Fibroblast of the aortic adventitia (primary cell): ENCODE measurements around the gene OGFOD3. TPM values are rescaled to one million over a fixed set of nuclear protein-coding genes. Genes with fewer than 3 reads are reported as not detected.
"Not testable (repeated sequence)": the region's sequence is repeated elsewhere in the genome, so short reads cannot be mapped to it uniquely, and the experiment has no call there.

ENCODE experiments used
- DNase-seq: peaks from one replicate; pipeline ENCODE4 v3.0.0-alpha.2; 2010; ENCODE audit warnings: low read depth
- H3K4me3 ChIP-seq: 2 replicates; pipeline ENCODE4 v1.5.1; 2011; ENCODE audit warnings: low read depth, mild to moderate bottlenecking, control low read depth, low read length, moderate library complexity
- CTCF ChIP-seq: IDR thresholded peaks from 2 replicates; pipeline ENCODE4 v1.5.1; 2011; ENCODE audit warnings: mild to moderate bottlenecking, low read length, control low read depth, inconsistent platforms; ENCODE audit not compliant: insufficient read depth
- total RNA-seq: library from RNA; depleted of rRNA; stranded (reverse); fragments of >200 nt; gene quantifications from 2 replicates; pipeline ENCODE4 v1.2.3, GENCODE V29; 2012; ENCODE audit warnings: low replicate concordance

The OGFOD3 gene
- total RNA-seq, 1 donor, result 18.7 TPM

GRCh38 chr17:82351713-82352488 lies 66.5 kb downstream of the OGFOD3 start:
- peak; percentile 92 for TF ChIP-seq CTCF
- peak; percentile 91 for DNase-seq

GRCh38 chr17:82351254-82351712 lies 67.1 kb downstream of the OGFOD3 start:
- no peak for TF ChIP-seq CTCF
- DNase-seq, result no peak
- H3K4me3 ChIP-seq, result no peak overlapping the region

More at GRCh38 chr17:82351713-82352488, 66.5 kb downstream of the OGFOD3 start:
- H3K4me3 ChIP-seq, result no peak overlapping the region

GRCh38 chr17:82350182-82351030 lies 68.0 kb downstream of the OGFOD3 start:
- H3K4me3 ChIP-seq, result no peak overlapping the region
- DNase-seq, result no peak
- TF ChIP-seq CTCF, result no peak

GRCh38 chr17:82349287-82349701 lies 69.1 kb downstream of the OGFOD3 start:
- DNase-seq, result peak; percentile 52
- TF ChIP-seq CTCF, result no peak

GRCh38 chr17:82348866-82349265 lies 69.5 kb downstream of the OGFOD3 start:
- TF ChIP-seq CTCF, result no peak
- peak; percentile 34 for DNase-seq
- no peak overlapping the region for H3K4me3 ChIP-seq

More at GRCh38 chr17:82349287-82349701, 69.1 kb downstream of the OGFOD3 start:
- H3K4me3 ChIP-seq, result no peak overlapping the region

GRCh38 chr17:82348434-82348833 lies 70.0 kb downstream of the OGFOD3 start:
- no peak for DNase-seq
- no peak for TF ChIP-seq CTCF
- H3K4me3 ChIP-seq, result no peak overlapping the region

- not testable (repeated sequence) for DNase-seq, H3K4me3 ChIP-seq
Measured at GRCh38 chr17:82347994-82348393, 70.4 kb downstream of the OGFOD3 start.
